COR-L47 (cell line): ENCODE results near the gene FAM131B.

Experiments
- DNase-seq: peaks from one replicate; lab custom pipeline; 2025; lab: John Stamatoyannopoulos, UW

The FAM131B gene

DNA sequence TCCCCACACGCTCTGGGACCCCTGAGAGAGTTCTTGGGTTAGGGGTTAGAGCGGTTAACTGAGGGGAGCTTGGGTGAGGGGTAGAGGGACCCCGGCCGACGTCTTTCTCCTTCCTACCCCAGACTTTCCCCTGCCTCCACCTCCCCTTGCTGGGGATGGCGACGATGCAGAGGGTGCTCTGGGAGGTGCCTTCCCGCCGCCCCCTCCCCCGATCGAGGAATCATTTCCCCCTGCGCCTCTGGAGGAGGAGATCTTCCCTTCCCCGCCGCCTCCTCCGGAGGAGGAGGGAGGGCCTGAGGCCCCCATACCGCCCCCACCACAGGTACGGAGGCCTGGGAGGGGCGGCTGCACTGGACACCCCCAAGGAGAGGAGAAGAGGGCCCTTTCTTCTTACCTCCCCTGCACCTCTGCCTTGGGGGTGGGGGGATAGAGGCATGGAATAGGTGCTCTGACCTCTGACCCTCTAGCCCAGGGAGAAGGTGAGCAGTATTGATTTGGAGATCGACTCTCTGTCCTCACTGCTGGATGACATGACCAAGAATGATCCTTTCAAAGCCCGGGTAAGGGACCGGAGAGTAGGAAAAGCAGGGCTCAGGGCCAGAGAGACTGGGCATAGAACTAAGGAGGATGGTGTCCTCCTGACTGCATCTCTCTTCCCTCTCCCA is 19.7 kb upstream of the FAM131B start:
- no peak for DNase-seq

DNA sequence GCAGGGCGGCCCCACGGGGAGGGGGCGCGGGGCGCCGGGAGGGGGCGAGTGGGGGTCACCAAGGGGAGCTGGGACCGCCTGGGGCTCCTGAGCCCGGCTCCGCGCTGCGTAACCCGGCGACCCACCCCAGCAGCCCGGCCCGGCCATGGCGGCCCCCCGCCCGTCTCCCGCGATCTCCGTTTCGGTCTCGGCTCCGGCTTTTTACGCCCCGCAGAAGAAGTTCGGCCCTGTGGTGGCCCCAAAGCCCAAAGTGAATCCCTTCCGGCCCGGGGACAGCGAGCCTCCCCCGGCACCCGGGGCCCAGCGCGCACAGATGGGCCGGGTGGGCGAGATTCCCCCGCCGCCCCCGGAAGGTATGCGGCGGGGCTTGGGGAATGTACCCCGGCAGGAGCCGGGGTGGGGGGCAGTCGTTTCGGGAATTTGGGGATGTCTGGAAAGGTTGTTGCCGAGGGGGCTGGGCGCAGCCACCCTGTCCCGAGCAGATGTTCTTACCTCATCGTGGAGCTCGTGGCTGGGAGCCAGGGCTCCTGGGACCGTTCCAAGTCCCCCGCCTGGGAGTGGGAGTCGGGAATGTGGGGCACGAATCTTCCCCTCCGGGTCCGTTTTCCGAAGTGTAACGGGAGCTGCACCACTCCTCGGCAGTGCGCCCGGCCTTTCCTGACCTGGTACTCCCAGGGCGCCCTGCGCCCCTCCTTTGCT is 19.1 kb upstream of the FAM131B start:
- peak; percentile 25 for DNase-seq

DNA sequence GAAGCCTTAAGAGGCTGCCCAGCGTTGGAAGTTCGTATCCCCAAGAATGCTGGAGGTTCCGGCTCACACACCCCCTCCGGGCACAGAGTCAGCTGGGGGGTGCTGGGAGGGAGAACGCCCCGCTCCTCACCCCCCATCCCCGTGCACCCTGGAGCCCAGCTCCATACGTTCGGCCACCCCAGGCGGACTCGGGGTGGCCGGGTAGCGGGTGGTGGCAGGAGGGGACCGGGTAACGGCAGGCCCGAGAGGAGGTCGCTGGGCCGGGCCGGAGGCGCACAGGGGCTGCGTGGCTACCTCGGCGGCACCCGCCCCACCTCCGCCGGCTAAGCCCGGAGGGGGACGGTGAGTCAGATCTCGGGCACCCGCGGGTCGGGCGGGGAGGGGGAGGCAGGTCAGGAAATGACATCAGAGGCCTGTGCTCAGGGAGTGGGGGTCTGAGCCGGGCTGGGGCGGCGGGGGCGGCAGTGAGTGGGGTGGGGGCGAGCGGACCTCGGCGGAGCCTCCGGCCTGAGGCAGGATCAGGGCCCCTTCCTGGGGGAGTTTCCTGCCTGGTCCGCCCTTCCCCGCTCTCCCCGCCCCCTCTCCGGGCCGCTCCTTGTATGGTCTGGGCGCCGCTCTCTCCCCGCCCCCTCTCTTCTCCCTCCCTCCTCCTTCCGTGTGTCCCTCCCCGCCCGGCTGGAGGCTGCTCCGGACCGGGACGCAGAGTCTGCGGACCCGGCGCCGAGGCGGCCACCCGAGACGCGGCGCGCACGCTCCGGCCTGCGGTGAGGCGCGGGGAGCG is 18.3 kb upstream of the FAM131B start, which contains the start of gene ZYX:
ZYX (plus strand) TSS at position 700 of the 781 bp plus-strand sequence. CDS start 227 bp downstream, outside the sequence.
- no peak for DNase-seq

DNA sequence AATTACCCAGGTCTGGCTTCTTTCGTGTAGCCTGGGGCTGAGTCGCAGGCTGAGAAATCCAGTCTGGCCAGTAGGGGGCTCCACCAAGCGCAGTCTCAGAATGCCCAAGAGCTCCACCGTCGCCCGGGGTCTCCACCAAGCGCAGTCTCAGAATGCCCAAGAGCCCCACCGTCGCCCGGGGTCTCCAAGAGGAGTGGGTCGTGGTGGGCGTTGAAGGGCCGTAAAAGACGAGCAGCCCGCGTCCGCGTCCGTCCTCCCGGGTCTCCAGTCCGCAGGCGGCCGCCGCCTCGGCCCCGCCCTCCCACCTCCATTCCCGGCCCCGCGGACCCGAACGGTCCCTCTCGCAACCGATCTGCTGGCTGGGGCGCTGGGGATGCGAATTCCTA is 17.7 kb upstream of the FAM131B start:
- peak; percentile 39 for DNase-seq

DNA sequence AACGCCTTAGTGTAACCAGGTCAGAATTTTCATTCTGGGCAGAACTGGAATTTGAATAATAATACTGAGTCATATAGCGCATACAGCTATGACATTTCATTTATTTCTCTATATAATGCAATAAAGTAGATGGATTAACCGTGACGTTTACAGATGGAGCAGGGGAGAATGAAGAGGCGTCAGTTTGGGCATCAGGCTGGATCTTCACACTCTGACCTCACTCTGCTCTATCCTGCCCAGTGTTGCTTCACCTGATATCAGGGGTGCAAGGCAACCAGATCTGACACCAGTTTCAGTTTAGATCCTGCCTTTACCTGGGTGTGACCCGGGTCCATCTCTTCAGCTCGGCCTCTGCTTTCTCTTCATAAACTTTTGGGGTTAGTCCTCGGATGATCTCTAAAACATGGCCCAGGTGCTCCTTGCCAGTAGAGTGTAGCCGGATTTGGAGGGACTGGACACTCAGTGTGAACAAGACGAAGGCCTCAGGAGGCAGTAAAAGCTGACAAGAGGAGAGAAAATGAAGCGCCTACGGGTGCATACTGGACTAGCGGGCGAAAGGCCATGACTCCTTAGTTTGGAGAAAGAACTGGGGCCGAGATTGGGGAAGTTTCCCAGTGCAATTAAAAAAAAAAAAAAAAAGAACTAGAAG is 17.2 kb upstream of the FAM131B start:
- no peak for DNase-seq

DNA sequence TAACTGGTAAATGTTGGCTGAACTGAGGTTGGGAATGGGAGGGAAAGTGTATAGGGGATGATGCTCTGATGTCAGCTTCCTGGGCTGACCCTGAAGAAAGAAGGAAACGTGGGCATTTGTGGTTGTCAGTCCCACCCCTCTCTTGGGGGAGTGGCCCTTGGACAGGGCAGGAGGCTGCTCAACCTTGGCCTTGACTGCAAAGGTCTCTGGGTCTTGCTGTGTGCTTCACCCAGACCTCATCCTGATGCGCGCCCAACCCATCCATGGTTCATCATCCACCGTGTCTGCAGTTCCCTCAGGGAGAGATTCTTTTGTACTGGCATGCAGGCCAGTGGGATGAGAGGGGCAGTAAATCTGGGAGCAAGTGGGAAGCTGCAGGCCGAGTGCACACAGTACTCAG is 13.9 kb upstream of the FAM131B start:
- DNase-seq = no peak

DNA sequence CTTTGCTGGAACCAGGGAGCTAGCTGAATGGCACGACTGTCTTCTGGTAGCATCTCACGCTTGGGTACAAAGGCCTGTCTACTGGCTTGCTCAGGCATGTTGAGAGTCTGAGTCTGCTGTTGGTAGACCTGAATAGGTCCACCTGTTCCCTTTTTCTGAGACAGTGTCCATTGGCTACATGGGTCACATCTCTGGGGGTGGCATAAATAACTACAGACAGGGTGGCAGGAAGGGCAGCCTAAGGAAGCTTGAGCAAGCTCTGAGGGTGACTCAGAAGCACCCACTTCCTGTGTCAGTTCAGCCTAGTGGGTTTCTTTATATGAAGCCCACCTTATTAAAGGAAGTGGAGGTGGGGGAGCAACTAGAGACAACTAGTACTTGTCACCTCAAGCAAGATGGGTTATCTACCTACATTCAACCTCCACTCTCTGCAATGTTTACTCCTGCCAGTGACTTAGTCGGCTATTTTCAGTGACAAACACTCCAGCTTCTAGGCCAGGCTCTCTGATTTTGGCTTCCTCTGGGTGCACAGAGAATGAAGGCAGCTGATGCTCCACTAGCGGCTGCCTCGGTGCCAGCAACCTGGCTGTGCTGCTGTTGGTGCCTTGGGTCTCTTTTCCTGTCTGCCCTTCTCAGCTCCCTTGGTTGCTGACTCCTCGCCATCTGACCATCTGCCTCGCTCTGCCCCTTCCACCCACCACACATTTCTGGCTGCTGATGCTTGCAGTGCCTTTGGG is 13.0 kb upstream of the FAM131B start:
- no peak for DNase-seq

DNA sequence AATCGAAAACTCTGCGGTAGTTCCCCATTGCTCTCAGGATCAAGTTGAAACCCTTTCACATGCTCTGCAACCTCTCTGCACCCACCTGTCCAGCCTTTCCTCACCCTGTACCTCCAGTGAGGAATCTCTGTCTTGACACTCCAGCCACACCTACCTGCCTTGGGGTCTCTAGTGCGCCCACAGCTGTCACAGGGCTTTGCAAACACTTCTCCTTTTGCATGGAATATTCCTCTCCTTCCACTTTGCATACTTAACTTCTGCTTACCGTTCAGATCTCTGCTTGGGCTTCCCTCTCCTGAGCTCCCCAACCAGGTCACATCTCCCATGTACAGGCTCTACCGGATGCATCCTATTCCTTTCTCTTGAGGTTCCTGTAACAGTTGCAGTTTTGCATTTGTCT is 12.0 kb upstream of the FAM131B start:
- no peak for DNase-seq

DNA sequence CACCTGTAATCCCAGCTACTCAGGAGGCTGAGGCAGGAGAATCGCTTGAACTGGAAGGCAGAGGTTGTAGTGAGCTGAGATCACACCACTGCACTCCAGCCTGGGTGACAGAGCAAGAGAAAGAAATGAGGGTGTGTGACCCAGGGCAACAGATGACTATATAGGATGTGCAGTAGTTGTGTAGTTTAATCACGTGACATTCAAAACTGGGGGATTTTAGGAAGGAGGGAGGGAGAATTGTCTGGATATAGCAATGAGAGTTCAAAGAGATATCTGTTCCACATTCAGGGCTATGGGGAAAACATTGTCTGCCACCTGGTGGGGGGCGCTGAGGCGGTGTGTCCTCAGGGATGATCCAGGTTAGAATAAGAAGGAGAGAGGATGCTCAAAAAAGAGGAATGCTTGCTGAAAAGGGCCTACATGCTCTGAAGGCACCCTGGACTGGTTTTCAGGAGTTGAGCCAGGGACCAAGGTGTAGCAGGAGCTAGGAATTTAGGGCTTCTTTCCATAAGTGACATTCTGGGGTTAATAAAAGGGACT is 10.8 kb upstream of the FAM131B start:
- no peak for DNase-seq

DNA sequence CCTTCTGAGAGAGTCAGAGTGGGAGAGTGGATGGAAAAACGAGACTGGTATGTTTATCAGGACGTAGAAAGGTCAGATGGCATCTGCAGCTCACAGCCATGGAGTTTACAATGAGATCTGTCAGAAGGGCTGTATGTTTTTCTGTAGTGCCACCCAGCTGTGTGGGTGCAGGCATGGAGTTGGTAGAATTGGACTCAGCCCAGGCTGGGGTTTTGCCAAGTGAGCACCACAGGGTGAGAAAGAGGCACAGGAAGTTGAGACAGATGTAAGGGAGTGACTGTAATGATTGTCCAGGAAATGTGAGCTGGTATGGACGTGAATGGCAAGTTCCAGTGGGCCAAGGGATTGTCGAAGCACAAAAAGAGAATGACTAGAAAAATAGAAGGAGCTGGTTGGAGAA is 9.6 kb upstream of the FAM131B start:
- peak; percentile 57 for DNase-seq

DNA sequence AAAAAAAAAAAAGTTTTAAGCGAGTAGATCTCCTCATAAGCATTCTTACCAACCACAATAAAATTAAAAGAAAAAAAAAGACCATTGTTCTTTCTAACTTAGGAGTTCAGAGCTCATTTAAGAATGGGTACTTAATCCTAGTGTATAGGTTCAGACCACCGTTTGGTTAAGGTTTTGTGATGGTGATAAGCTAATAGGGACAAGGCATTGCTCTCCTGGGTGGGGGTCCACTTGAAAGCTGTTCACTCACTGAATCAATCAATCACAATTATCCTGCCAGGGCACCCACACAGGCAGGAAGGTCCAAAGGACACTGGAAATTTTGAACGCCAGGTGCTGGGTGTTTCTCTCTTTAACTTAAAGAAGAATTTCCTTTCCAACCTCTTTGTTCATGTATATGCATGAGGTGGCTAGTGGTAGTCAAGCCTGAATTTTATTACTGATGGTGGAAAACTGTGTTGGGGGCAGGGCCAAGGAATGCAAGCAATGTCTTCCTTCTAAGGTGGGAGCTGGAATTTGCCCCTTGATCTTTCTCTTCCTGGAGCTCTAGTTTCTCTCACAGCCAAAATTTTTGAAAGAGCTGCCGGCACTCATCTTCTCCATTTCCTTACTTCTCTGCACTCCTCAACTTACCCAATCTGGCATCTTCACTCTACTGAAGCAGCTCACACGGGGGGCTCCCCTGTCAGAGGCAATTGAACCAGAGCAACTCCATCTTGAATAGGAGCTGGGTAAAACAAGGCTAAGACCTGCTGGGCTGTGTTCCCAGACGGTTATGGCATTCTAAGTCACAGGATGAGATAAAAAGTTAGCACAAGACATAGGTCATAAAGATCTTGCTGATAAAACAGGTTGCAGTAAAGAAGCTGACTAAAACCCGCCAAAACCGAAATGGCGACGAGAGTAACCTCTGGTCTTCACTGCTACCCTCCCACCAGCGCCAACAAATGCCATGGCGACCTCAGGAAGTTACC is 7.5 kb upstream of the FAM131B start:
- DNase-seq = no peak

DNA sequence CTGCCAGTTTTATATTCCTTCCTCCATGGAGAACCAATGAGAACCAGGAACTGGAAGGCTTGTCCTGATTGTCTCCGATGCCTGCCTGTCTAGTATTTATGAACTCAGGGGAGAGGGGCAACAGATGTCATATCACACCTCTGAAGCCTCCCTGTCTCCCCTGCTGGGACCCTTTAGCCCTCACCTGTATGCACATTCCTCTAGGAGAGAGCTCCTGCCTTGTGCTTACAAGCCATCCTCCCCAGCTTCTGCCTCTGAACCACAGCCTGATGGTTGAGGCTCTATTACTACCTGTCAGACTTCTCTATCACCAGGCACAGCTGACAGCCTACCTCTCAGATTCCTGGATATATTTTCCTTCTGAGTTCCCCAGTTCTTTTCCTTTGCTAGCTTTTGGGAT is 5.9 kb upstream of the FAM131B start:
- DNase-seq = no peak

DNA sequence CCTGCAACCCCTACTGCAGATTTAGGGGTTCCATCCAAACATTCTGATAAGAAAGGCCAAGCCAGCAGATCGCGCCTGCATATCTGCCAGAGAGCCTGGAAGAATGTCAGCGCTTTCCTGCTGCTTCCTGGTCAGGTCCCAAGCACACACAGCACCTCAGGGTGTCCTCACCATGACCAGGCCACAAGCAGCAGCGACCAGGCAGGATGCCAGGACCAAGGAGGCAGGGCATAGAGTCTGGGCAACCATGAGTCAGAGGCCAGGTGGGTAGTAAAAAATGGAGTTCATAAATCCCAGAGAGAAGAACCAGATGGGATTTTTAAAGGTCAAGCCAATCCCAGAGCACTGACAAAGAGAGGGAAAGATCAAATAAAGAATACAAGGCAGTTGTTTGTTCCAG is 5.5 kb upstream of the FAM131B start:
- DNase-seq = no peak

DNA sequence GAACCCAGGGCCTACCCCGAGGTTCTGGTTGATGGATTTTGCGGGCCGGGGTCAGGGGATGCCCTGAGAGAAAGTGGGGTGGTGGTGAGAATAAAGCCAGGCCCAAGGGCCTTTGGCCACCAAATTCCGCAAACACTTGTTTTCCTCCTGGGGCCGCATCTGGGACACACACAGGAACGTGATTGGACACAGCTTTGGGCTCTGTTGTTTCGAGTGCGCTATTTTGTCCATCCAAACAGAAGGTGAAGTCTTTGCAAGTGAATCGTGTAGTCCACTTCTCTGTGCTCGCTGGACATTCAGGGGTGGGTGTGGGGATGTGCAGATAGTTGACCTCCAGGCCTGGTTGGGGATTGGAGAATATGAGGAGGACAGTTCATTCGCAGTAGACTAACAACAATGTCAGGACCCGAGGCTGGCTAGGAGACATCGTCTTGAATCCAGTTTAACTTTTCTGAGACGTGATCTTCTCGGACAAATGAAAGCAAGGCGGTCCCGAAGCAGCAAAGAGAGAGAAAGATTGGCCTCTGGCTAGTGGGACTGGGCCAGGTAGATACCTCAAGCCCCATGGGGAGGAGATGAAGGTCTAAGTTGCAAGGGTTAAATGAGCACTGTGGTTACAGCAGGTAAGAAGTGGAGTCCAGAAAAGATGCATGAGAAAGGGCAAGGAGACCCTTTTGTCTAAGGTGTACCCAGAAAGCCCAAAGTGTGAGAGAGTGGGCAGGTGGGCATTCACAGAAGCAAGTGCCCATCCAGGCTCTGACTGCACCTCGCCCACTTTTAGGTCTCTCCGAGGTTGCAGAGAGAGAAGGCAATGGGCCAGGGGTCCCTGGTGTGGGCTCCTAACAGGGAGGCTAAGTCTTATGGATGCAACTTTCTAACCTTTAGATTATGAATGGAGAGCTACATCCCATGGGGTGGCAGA is 764 bp upstream of the FAM131B start:
- no peak for DNase-seq

DNA sequence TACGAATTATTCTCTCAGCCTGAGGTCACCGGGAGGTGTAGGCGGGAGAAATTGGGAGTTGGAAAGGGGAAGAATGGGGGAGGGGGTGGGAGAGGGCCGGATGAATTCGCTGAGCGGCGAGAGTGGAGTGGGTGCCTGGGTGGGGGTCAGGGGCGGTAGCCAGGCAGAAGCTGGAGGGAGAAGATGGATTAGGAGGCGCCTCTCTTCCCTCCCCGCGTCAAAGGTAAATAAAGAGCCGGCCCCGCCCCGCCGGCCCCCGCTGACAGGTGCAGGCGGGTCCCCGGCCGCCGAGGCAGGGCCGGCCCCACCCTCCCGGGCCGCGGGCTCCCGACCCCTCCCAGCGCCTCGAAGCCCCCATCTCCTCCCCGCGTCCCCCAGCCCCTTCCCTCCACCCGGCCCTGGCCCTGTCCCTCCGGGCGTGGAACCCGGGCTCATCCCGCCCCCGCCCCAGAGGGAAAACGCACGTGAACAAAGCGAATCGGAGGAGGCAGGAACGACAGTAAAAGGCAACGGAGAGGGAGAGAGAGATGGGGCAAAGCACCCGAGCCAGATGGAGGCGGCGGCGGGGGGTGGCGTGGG is 872 bp downstream of the FAM131B start:
- DNase-seq = peak; percentile 66

DNA sequence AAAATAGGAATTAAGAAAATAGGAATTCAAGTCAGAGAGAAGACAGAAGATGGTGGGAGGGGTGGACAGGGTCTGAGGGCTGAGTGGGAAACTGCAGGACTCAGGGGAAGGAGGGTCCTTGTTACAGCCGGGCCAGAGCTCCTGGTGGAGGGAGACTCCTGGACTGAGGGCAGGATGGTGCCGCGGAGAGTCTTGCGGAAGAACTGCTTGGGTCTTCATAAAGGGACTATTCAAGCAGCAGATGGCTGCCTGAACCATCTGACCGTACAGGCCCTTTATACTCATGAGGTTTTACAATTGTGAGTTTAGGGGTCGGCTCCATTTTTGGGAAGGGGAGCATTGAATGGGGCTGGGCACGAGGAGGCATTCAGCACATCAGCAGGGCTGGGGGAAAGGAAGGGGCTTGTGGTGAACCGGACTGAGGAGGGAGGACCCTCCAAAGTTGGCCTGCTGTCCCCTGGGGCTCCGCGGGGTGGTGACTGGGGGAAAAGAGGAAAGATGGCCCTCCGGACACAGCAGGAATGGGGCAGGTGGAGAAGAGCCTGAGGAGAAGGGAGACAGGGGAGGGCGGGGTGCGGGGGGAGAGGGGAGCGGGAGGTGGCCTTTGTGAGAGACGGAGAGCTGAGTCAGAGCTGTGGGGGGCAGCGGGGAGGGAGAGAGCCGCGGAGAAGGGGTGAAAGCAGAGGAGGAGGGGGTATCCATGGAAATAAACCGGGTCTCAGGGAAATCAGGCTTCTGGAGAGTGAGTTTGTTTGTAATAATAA is 1.5 kb downstream of the FAM131B start:
- DNase-seq = peak; percentile 66

DNA sequence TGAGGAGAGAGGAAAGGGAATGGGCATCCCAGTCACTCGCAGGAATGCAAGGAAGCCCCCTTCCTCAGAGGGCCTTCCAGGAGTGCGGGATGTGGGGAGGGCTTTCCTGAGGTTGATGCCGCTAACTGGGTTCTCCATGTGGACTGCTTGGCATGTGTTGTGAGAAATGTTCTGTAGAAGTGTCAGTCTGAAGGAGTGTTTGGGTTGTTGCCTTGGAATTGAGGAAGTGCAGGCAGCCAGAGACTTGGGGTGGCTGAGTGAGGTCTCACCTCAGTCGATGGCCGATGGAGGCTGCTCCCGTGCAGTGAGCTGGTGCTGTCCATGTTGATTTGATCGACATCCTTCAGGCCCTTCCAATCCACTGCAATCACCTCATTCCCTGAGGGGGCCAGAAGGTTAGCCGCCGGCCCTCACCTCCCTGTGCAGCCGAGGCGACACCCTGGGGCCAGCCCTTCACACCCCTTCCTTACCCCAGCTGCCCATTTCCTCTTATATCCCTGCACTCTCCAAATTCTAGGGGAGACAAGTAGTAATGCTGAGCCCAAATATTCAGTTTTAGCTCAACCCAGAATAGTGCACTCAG is 2.7 kb downstream of the FAM131B start:
- no peak for DNase-seq

DNA sequence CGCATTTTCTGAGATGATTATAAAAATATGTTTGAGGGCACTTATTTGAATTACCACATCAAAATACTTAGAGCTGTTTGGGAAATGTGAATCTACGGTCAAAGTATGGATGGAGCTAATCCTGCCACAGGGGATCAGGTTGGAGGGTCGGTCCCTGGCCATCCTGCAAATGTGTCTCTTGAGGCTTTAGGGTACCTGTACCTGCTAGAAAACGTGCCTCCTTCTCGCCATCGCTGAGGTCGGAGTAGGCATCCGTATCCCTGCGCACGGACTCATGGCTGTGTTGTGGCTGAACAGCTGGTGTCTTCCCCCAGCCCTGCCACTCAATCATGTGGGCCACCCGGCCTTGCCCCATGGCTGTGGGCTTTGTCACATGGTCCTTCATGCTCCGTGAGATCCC is 3.9 kb downstream of the FAM131B start:
- DNase-seq = no peak
